ENCODE measurements around the gene OSTF1. TPM values are rescaled to one million over a fixed set of nuclear protein-coding genes. Genes with fewer than 3 reads are reported as not detected.

Gene OSTF1
- total RNA-seq, 1 donor from 2014 or later = 9.8 TPM

DNA sequence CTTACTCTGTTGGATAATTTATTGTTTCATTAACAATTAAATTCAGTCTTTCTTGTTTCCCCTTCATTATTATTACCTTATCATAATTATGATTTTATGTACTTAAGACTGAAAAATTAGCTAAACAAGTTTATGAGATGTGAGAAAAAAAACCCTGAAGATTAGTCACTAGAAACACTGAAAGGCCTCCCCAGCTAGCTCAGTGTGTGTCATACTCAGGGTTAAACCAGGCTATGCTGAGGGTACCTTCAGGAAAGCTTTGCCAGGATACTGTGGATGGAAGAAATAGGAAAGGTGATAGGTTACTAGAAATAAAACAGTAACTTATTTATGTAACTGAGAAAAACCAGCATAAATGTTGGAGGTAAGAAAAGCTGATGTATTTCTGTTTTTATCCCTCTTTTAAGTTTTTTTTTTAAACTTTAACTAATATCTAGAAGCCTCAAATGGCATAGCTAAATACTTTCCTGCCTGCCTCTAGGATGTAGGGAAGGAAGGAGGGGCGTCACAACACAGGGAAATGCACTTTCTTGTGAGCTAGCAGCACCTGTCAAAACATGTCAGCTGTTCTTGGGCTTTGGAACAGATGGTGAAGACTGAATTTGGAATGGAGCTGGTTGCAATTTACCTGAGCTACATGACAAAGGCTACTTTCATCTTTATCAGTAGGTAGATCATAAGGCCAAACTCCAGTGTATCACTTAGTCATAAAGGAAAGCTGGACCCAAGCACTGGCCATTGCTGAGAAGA, 24.6 kb upstream of the OSTF1 start:
- TF ChIP-seq, protein P1, sequence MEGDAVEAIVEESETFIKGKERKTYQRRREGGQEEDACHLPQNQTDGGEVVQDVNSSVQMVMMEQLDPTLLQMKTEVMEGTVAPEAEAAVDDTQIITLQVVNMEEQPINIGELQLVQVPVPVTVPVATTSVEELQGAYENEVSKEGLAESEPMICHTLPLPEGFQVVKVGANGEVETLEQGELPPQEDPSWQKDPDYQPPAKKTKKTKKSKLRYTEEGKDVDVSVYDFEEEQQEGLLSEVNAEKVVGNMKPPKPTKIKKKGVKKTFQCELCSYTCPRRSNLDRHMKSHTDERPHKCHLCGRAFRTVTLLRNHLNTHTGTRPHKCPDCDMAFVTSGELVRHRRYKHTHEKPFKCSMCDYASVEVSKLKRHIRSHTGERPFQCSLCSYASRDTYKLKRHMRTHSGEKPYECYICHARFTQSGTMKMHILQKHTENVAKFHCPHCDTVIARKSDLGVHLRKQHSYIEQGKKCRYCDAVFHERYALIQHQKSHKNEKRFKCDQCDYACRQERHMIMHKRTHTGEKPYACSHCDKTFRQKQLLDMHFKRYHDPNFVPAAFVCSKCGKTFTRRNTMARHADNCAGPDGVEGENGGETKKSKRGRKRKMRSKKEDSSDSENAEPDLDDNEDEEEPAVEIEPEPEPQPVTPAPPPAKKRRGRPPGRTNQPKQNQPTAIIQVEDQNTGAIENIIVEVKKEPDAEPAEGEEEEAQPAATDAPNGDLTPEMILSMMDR (IDR thresholded peaks at IDR 0.05; ENCODE audit: unreplicated experiment) = no peak
- Mint-ChIP-seq H3K9me3 (ENCODE audit: low read depth) (peaks cover 6% of the 10 kb centered on the region), H3K27me3 (no peaks in the 10 kb centered on the region), H3K27ac (no peak overlapping the region), H3K4me1 (ENCODE audit: low read depth) (no peaks in the 10 kb centered on the region), H3K4me3 (ENCODE audit: low read depth) (no peak overlapping the region), H3K36me3 (ENCODE audit: insufficient read depth) (no peaks in the 10 kb centered on the region)
- no peak for DNase-seq (ENCODE audit: low spot score, unreplicated experiment)

DNA sequence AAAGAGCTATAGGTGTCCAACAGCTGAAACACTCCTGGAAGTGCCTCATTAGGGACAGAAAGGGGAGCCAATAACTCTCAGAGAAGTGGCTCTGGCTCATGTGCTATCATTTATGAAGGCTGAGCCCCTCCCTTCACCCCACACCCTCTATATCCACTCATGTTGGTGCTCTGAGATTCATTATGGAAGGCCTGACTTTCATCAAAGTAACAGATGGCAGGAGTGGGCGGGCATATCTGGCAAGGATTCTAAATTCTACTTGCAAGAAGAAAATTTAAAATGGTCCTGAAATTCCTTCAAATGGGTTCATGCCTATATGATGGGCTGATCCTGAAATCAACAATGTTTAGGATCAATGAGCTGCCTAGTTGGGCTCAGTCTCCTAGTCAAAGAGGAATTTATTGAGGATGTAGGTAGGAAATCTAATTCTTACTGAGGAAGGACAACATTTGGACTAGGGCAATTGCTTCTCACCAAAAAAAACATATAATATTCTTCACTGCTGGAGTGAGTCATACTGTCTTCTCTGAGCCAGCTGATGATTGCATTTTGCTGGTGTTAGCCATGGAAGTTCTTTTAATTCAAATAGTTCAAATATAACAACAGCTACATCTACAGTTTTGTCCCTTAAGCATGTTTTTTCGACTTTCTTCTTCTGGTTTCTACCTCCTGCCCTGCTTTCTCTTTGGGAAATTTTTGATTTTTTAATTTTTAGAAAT, 23.8 kb upstream of the OSTF1 start:
- no peak overlapping the region for H3K4me3 Mint-ChIP-seq (ENCODE audit: low read depth)
- TF ChIP-seq, protein P1 (IDR thresholded peaks at IDR 0.05; ENCODE audit: unreplicated experiment) = no peak

DNA sequence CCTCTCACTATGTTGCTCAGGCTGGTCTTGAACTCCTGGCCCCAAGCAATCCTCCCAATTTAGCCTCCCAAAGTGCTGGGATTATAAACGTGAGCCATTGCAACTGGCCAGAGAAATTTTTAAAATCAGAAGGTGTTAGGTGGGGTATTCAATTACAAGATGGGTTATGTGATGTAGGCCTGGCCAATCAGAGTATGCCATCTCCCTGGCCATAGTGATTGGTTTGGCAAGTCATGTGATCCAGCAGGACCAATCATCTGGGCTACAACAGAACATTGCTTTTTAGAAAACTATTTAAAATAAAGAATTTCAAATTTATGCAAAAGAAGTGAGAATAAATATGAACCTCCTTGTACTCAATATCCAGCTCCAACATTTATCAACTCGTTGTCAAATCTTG, 22.8 kb upstream of the OSTF1 start:
- Mint-ChIP-seq H3K9me3 (ENCODE audit: low read depth) (no peaks in the 10 kb centered on the region), H3K36me3 (ENCODE audit: insufficient read depth) (no peaks in the 10 kb centered on the region), H3K4me3 (ENCODE audit: low read depth) (no peak overlapping the region), H3K27me3 (no peaks in the 10 kb centered on the region), H3K4me1 (ENCODE audit: low read depth) (no peaks in the 10 kb centered on the region), H3K27ac (no peak overlapping the region)
- TF ChIP-seq, protein P1 (IDR thresholded peaks at IDR 0.05; ENCODE audit: unreplicated experiment) = no peak
- DNase-seq (ENCODE audit: low spot score, unreplicated experiment) = no peak

More for the DNA sequence above, 23.8 kb upstream of the OSTF1 start:
- Mint-ChIP-seq H3K4me1 (ENCODE audit: low read depth) (no peaks in the 10 kb centered on the region), H3K9me3 (ENCODE audit: low read depth) (peaks cover 2% of the 10 kb centered on the region), H3K27ac (no peak overlapping the region), H3K36me3 (ENCODE audit: insufficient read depth) (no peaks in the 10 kb centered on the region), H3K27me3 (no peaks in the 10 kb centered on the region)
- no peak for DNase-seq (ENCODE audit: low spot score, unreplicated experiment)

DNA sequence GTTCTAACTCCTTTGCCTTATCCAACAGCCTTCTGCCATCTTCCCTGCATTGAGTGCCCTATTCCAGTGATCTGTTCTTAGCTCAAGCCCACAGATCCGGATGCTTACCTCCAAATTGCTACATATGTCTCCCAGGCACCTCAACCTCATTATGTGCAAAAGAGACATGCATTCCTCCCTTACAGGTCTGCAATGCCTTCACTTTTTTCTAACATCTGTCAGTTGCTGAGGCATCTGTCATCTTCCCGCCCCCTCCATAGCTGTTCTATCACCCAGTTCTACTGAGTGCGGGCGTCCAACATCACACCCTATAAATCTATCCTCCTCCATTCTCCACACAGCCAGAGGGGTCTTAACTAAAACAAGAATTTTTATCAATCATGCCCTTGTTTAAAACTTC, 20.4 kb upstream of the OSTF1 start:
- Mint-ChIP-seq H3K4me1 (ENCODE audit: low read depth) (no peaks in the 10 kb centered on the region), H3K27ac (no peak overlapping the region)

DNA sequence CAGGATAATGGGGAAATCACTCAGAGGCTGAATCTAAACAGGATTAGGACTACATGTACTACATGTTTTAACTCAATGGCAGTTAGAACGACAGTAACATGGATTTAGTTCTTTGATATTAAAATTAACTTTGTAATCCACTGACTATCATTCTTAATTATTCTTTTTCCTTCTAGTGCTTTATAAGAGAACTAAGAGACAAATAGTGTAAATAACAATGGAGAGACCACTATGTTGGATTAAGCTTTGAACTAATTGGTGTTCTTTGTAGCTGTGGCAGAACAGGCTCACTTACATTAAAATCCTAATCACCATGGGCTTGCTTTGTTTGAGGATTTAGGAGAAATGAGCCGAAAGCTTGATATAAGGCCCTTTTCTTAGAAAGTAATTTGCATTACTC, 19.1 kb upstream of the OSTF1 start:
- TF ChIP-seq, protein P1 (IDR thresholded peaks at IDR 0.05; ENCODE audit: unreplicated experiment) = no peak
- no peak for DNase-seq (ENCODE audit: low spot score, unreplicated experiment)
- H3K27ac Mint-ChIP-seq = no peak overlapping the region
- H3K27me3 Mint-ChIP-seq = no peaks in the 10 kb centered on the region
- H3K9me3 Mint-ChIP-seq (ENCODE audit: low read depth) = no peaks in the 10 kb centered on the region
- no peaks in the 10 kb centered on the region for H3K36me3 Mint-ChIP-seq (ENCODE audit: insufficient read depth)
- H3K4me1 Mint-ChIP-seq (ENCODE audit: low read depth) = no peaks in the 10 kb centered on the region
- no peak overlapping the region for H3K4me3 Mint-ChIP-seq (ENCODE audit: low read depth)

More for the DNA sequence above, 20.4 kb upstream of the OSTF1 start:
- no peaks in the 10 kb centered on the region for H3K27me3 Mint-ChIP-seq
- DNase-seq (ENCODE audit: low spot score, unreplicated experiment) = no peak
- TF ChIP-seq, protein P1 (IDR thresholded peaks at IDR 0.05; ENCODE audit: unreplicated experiment) = no peak
- H3K36me3 Mint-ChIP-seq (ENCODE audit: insufficient read depth) = no peaks in the 10 kb centered on the region
- H3K9me3 Mint-ChIP-seq (ENCODE audit: low read depth) = no peaks in the 10 kb centered on the region
- H3K4me3 Mint-ChIP-seq (ENCODE audit: low read depth) = no peak overlapping the region
